ENCODE measurements around the gene SLC20A1.

GRCh38 chr2:112656679-112657078 is 10.9 kb downstream of the SLC20A1 start:
- TF ChIP-seq OSR1 (CRISPR knock-in tag; IDR thresholded peaks at IDR 0.05) (no peak), CREB5 (CRISPR knock-in tag; IDR thresholded peaks at IDR 0.05; ENCODE audit: low read depth) (no peak), BACH2 (CRISPR knock-in tag; IDR thresholded peaks at IDR 0.05; ENCODE audit: borderline replicate concordance) (no peak), RARB (CRISPR knock-in tag; IDR thresholded peaks at IDR 0.05) (no peak), PATZ1 (CRISPR knock-in tag; IDR thresholded peaks at IDR 0.05; ENCODE audit: borderline replicate concordance) (no peak), TSHZ2 (CRISPR knock-in tag; IDR thresholded peaks at IDR 0.05) (no peak), PPARA (CRISPR knock-in tag; IDR thresholded peaks at IDR 0.05; ENCODE audit: borderline replicate concordance) (no peak), ZFP3 (CRISPR knock-in tag; IDR thresholded peaks at IDR 0.05) (no peak), ZNF8 (CRISPR knock-in tag; IDR thresholded peaks at IDR 0.05) (no peak), ARNTL (CRISPR knock-in tag; IDR thresholded peaks at IDR 0.05; ENCODE audit: borderline replicate concordance, low read depth) (no peak)
